Panc1 (cell line): Measurements from ENCODE around the gene DEPDC4.

ENCODE experiments used
- CTCF ChIP-seq: fragments of 450-650 bp; IDR thresholded peaks from 2 replicates; pipeline ENCODE4 v1.5.1; 2017; ENCODE audit warnings: mild to moderate bottlenecking
- POLR2AphosphoS5 ChIP-seq: IDR thresholded peaks from 2 replicates; pipeline ENCODE4 v1.6.1; 2012; ENCODE audit warnings: mild to moderate bottlenecking, low read depth, low read length, moderate library complexity

GRCh38 chr12:100221523-100221922 lies 45.4 kb downstream of the DEPDC4 start:
- TF ChIP-seq CTCF (no peak), POLR2AphosphoS5 (no peak)
